ENCODE results near the gene RPAP3.

Gene RPAP3

DNA sequence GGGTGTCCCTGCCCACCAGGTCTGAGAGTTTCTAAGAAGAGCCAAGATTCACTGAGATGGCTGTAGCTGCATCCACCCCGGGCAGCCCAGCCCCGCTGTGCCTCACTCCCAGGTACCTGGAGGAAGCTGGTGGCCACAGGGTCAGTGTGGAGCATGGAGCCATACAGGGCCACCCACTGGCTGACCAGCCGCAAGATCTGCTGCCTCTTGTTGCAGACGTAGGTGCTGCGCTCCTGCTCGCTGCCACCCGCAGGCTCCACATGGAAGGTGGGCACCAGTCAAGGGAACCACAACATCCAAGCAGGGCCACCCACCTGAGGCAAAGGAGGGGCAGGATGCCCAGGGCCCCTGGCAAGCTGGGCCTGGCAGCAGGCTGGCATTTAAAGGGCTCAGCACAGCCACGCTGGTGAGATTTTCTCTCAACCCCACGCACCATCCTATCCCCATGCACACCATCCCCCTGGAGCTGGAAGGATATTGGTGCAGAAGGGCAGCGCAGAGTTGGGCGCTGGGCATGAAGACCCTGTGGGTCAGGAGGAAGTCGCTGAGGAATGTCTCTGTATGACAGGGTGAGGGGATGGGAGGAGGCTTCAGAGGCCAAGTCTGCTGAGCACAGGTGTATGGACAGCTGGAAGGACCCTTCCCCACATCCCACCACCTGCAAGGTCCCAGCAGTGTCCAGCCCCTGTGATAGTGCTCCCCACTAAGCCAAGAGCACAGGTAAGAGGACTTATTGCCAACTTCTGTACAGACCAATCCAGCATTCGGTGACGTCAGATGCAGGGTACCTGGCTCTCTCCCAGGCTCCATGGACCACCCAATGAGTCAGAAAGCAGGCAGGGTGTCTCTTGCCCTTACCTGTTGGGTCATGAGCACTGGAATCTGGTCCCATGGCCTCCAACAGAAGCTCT, 42.0 kb upstream of the RPAP3 start:
- H3K4me3 ChIP-seq (ENCODE audit: low read depth, low read length), result no peak overlapping the region
- no peak overlapping the region for H3K9ac ChIP-seq (ENCODE audit: low read depth, low read length)
- no peaks in the 10 kb centered on the region for H3K4me1 ChIP-seq (ENCODE audit: control insufficient read depth, insufficient read depth, low read length)
- no peaks in the 10 kb centered on the region for H3K27me3 ChIP-seq (ENCODE audit: control insufficient read depth, insufficient read depth, low read length)
- no peaks in the 10 kb centered on the region for H3K9me3 ChIP-seq (ENCODE audit: control insufficient read depth, insufficient read depth, low read length)
- H3K36me3 ChIP-seq (ENCODE audit: control insufficient read depth, insufficient read depth, low read length), result no peaks in the 10 kb centered on the region

DNA sequence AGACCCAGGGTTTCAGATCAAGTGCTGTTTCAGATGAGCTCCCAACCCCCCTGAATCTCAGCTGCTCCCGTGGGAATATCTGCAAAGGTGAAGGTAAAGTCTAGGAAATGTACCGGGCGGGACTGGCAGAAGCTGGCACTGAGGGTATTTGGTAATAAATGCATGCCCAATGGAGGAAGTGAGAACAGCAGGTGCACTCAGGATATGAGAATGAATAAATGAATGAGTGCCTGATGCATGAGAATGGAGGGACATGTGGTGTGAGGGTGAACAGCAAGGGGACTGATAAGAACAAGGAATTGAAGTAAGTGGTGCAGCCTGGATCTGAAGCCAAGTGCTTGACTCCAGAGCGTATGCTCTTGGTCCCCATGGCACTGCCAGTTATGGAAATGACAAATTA, 41.3 kb upstream of the RPAP3 start:
- Histone ChIP-seq H3K36me3 (ENCODE audit: control insufficient read depth, insufficient read depth, low read length) (no peaks in the 10 kb centered on the region), H3K4me3 (ENCODE audit: low read depth, low read length) (no peak overlapping the region), H3K9ac (ENCODE audit: low read depth, low read length) (no peak overlapping the region), H3K9me3 (ENCODE audit: control insufficient read depth, insufficient read depth, low read length) (no peaks in the 10 kb centered on the region), H3K27me3 (ENCODE audit: control insufficient read depth, insufficient read depth, low read length) (no peaks in the 10 kb centered on the region), H3K4me1 (ENCODE audit: control insufficient read depth, insufficient read depth, low read length) (no peaks in the 10 kb centered on the region)

GRCh38 chr12:47746523-47746922, 40.7 kb upstream of the RPAP3 start:
- H3K4me1 ChIP-seq (ENCODE audit: control insufficient read depth, insufficient read depth, low read length), result no peaks in the 10 kb centered on the region

DNA sequence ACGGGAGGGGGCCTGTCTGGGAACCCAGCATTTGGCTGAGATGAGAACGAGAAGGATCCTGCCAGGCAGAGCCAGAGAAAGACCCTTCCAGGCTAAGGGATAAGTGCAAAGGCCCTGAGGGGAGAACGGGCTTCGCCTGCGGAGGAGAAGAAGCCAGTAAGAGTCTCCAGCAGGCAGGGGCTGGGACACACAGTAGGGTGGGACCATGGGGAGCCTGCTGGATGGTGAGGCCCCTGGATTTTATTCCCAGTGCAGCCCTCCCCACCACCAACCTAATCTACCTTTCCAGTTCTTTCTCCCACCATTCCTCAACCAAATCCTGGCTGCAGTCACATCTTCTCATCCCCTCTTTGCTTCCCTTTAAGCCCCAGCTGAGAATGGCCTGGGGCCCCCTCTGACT, 40.2 kb upstream of the RPAP3 start:
- H3K27me3 ChIP-seq (ENCODE audit: control insufficient read depth, insufficient read depth, low read length), result no peaks in the 10 kb centered on the region
- no peak overlapping the region for H3K4me3 ChIP-seq (ENCODE audit: low read depth, low read length)
- no peaks in the 10 kb centered on the region for H3K36me3 ChIP-seq (ENCODE audit: control insufficient read depth, insufficient read depth, low read length)
- H3K4me1 ChIP-seq (ENCODE audit: control insufficient read depth, insufficient read depth, low read length), result no peaks in the 10 kb centered on the region
- H3K9me3 ChIP-seq (ENCODE audit: control insufficient read depth, insufficient read depth, low read length), result no peaks in the 10 kb centered on the region
- no peak overlapping the region for H3K9ac ChIP-seq (ENCODE audit: low read depth, low read length)

More at GRCh38 chr12:47746523-47746922, 40.7 kb upstream of the RPAP3 start:
- H3K9me3 ChIP-seq (ENCODE audit: control insufficient read depth, insufficient read depth, low read length), result no peaks in the 10 kb centered on the region
- H3K36me3 ChIP-seq (ENCODE audit: control insufficient read depth, insufficient read depth, low read length), result no peaks in the 10 kb centered on the region
- H3K9ac ChIP-seq (ENCODE audit: low read depth, low read length), result no peak overlapping the region
- no peak overlapping the region for H3K4me3 ChIP-seq (ENCODE audit: low read depth, low read length)
- no peaks in the 10 kb centered on the region for H3K27me3 ChIP-seq (ENCODE audit: control insufficient read depth, insufficient read depth, low read length)

DNA sequence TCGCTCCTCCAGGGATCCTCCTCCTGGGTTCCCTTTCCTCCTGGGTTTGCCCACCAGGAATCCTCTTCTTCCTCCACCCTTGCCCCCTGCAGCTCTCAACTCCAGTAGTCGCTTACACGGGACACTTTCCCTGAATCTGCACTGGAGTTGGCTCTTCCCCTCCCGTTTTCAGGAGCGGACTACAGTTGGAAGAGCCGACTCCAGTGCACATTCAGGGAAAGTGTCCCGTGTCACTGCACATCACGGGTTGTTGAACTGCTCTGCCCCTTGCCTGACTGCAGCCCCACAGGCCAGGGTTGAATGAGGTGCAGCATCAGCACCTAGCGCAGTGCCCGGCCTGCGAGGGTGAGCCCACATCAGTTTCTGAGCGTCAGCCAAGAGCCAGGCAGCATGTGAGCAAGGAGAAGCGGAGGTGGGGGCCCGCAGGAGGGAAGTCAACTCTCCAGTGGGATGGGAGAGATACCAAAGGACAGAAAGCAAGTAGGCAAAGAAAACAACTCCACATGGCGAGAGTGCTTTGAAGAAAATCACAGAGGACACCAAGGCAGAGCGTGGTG, 39.7 kb upstream of the RPAP3 start:
- H3K36me3 ChIP-seq (ENCODE audit: control insufficient read depth, insufficient read depth, low read length), result no peaks in the 10 kb centered on the region
- H3K9me3 ChIP-seq (ENCODE audit: control insufficient read depth, insufficient read depth, low read length), result no peaks in the 10 kb centered on the region
- no peak overlapping the region for H3K9ac ChIP-seq (ENCODE audit: low read depth, low read length)
- H3K27me3 ChIP-seq (ENCODE audit: control insufficient read depth, insufficient read depth, low read length), result no peaks in the 10 kb centered on the region
- H3K4me3 ChIP-seq (ENCODE audit: low read depth, low read length), result no peak overlapping the region
- no peaks in the 10 kb centered on the region for H3K4me1 ChIP-seq (ENCODE audit: control insufficient read depth, insufficient read depth, low read length)

- no peak overlapping the region for H3K9ac ChIP-seq (ENCODE audit: low read depth, low read length)
- no peaks in the 10 kb centered on the region for H3K9me3 ChIP-seq (ENCODE audit: control insufficient read depth, insufficient read depth, low read length)
- no peaks in the 10 kb centered on the region for H3K27me3 ChIP-seq (ENCODE audit: control insufficient read depth, insufficient read depth, low read length)
- no peaks in the 10 kb centered on the region for H3K4me1 ChIP-seq (ENCODE audit: control insufficient read depth, insufficient read depth, low read length)
- no peaks in the 10 kb centered on the region for H3K36me3 ChIP-seq (ENCODE audit: control insufficient read depth, insufficient read depth, low read length)
- H3K4me3 ChIP-seq (ENCODE audit: low read depth, low read length), result no peak overlapping the region
These were observed 39.1 kb upstream of the RPAP3 start for GRCh38 chr12:47744778-47745436.

- H3K27me3 ChIP-seq (ENCODE audit: control insufficient read depth, insufficient read depth, low read length), result no peaks in the 10 kb centered on the region
- H3K36me3 ChIP-seq (ENCODE audit: control insufficient read depth, insufficient read depth, low read length), result no peaks in the 10 kb centered on the region
- no peak overlapping the region for H3K4me3 ChIP-seq (ENCODE audit: low read depth, low read length)
- H3K4me1 ChIP-seq (ENCODE audit: control insufficient read depth, insufficient read depth, low read length), result no peaks in the 10 kb centered on the region
- H3K9me3 ChIP-seq (ENCODE audit: control insufficient read depth, insufficient read depth, low read length), result no peaks in the 10 kb centered on the region
- H3K9ac ChIP-seq (ENCODE audit: low read depth, low read length), result no peak overlapping the region
These were observed 38.3 kb upstream of the RPAP3 start for GRCh38 chr12:47744005-47744651.

DNA sequence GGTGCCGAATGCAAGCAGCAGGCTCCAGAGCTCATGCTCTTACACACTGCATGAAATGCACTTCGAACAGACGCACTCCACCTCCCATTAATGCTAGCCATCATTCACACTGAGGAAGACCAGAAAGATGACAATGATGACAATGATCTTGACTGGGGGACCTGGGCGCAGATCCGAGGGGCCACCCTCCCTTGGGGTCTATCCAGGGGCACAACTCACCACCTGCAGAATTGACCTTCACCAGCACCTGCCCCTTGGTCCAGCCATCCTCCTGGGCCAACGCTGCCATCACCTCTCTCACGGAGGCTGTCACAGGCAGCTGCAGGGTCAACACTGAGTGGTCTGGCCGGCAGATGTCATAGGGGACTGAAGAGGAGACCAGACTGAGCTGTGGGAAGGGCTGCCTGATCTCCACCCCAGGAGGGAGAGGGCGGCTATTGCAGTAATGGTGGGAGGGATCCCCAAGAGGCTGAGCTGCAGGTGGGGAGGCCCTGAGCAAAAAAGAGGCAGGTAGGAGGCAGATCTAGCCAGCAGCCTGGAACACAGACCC, 37.6 kb upstream of the RPAP3 start:
- no peaks in the 10 kb centered on the region for H3K4me1 ChIP-seq (ENCODE audit: control insufficient read depth, insufficient read depth, low read length)

GRCh38 chr12:47742253-47742825, 36.5 kb upstream of the RPAP3 start:
- Histone ChIP-seq H3K4me1 (ENCODE audit: control insufficient read depth, insufficient read depth, low read length) (no peaks in the 10 kb centered on the region), H3K9ac (ENCODE audit: low read depth, low read length) (no peak overlapping the region), H3K36me3 (ENCODE audit: control insufficient read depth, insufficient read depth, low read length) (no peaks in the 10 kb centered on the region), H3K4me3 (ENCODE audit: low read depth, low read length) (no peak overlapping the region), H3K27me3 (ENCODE audit: control insufficient read depth, insufficient read depth, low read length) (no peaks in the 10 kb centered on the region), H3K9me3 (ENCODE audit: control insufficient read depth, insufficient read depth, low read length) (no peaks in the 10 kb centered on the region)

More for the DNA sequence above, 37.6 kb upstream of the RPAP3 start:
- Histone ChIP-seq H3K4me3 (ENCODE audit: low read depth, low read length) (no peak overlapping the region), H3K9me3 (ENCODE audit: control insufficient read depth, insufficient read depth, low read length) (no peaks in the 10 kb centered on the region), H3K36me3 (ENCODE audit: control insufficient read depth, insufficient read depth, low read length) (no peaks in the 10 kb centered on the region), H3K9ac (ENCODE audit: low read depth, low read length) (no peak overlapping the region), H3K27me3 (ENCODE audit: control insufficient read depth, insufficient read depth, low read length) (no peaks in the 10 kb centered on the region)

DNA sequence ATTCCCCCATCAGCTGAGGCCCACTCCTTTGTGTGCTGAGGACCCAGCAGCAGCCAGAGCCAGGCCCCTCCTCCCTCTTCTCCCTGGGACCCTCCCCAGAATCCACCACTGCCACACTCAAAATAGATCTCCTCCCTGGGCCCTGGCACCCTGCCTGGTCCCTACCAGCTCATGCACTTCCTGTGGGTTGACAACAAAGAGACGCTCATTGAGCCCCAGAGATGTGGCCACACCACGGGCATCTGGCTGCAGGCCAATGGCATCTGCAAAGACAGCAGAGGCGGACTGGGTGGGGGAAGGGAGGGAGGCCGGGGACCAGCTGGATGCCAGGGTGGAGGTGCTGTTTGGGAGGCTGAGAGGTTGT, 35.5 kb upstream of the RPAP3 start:
- Histone ChIP-seq H3K4me1 (ENCODE audit: control insufficient read depth, insufficient read depth, low read length) (no peaks in the 10 kb centered on the region), H3K9me3 (ENCODE audit: control insufficient read depth, insufficient read depth, low read length) (no peaks in the 10 kb centered on the region), H3K27me3 (ENCODE audit: control insufficient read depth, insufficient read depth, low read length) (no peaks in the 10 kb centered on the region), H3K9ac (ENCODE audit: low read depth, low read length) (no peak overlapping the region), H3K36me3 (ENCODE audit: control insufficient read depth, insufficient read depth, low read length) (no peaks in the 10 kb centered on the region), H3K4me3 (ENCODE audit: low read depth, low read length) (no peak overlapping the region)

- Histone ChIP-seq H3K4me3 (ENCODE audit: low read depth, low read length) (no peak overlapping the region), H3K9ac (ENCODE audit: low read depth, low read length) (no peak overlapping the region), H3K36me3 (ENCODE audit: control insufficient read depth, insufficient read depth, low read length) (no peaks in the 10 kb centered on the region), H3K27me3 (ENCODE audit: control insufficient read depth, insufficient read depth, low read length) (no peaks in the 10 kb centered on the region), H3K9me3 (ENCODE audit: control insufficient read depth, insufficient read depth, low read length) (no peaks in the 10 kb centered on the region), H3K4me1 (ENCODE audit: control insufficient read depth, insufficient read depth, low read length) (no peaks in the 10 kb centered on the region)
These were observed 34.9 kb upstream of the RPAP3 start for GRCh38 chr12:47740606-47741339.
